Right lobe of liver (tissue), 6 donors: ENCODE results near the gene MAPK4. TPM values are rescaled to one million over a fixed set of nuclear protein-coding genes. Genes with fewer than 3 reads are reported as not detected.

ENCODE experiments used
- ATAC-seq, 4 donors: fragments of 200-7000 bp; cut with Tn5 transposase; one replicate each; pipeline ENCODE4 v1.9.1; 2020; ENCODE audit warnings: mild to moderate bottlenecking in 4 of 4, moderate library complexity in 4 of 4
- DNase-seq, 3 donors: peaks; one replicate each; pipeline ENCODE4 v3.0.0-alpha.2; 2020
- H3K27ac ChIP-seq, 3 donors: fragments of 200-600 bp; one replicate each; pipeline ENCODE4 v1.8.0; 2022
- H3K27me3 ChIP-seq, 2 donors: fragments of 200-600 bp; one replicate each; pipeline ENCODE4 v1.8.0; 2022
- H3K36me3 ChIP-seq, 4 donors: fragments of 200-600 bp; sonication (generic) in 1 of 4; one replicate each; pipeline versions ENCODE4 v1.5.1 to v1.8.0; 2017 to 2022; ENCODE audit warnings: control low read depth in 1 of 4
- H3K4me1 ChIP-seq, 4 donors: fragments of 200-600 bp; sonication (generic) in 1 of 4; one replicate each; pipeline versions ENCODE4 v1.5.1 to v1.8.0; 2017 to 2022; ENCODE audit warnings: control low read depth in 1 of 4
- H3K4me3 ChIP-seq, 3 donors: fragments of 200-600 bp; one replicate each; pipeline ENCODE4 v1.8.0; 2022
- H3K9me3 ChIP-seq, 4 donors: fragments of 200-600 bp; sonication (generic) in 1 of 4; one replicate each; pipeline versions ENCODE4 v1.5.1 to v1.8.0; 2017 to 2022; ENCODE audit warnings: control low read depth in 1 of 4
- POLR2A ChIP-seq: fragments of 450-650 bp; IDR thresholded peaks from one replicate; pipeline ENCODE4 v1.6.1; 2017; ENCODE audit warnings: antibody characterized with exemption, mild to moderate bottlenecking
- WGBS: methylation state at CpG from one replicate; pipeline ENCODE4 v1.1.6; 2018; ENCODE audit warnings: low coverage, low lambda C conversion rate; ENCODE audit not compliant: insufficient coverage; ENCODE audit errors: missing lambda C conversion rate; 5-methylcytosine and 5-hydroxymethylcytosine counted together
- intact Hi-C, 2 donors: fragments of 100-400 bp; cut with DNase I; formaldehyde crosslinking; loops; one replicate each; pipeline versions ENCODE4 v1.11.2 to v1.14.1; 2022
- total RNA-seq, 6 experiments: library from RNA; depleted of rRNA in 2 of 6; stranded (reverse); fragments of >200 nt in 2 of 6; fragmentation: NEBNext Ultra II Directional in 3 of 6; extraction: Animal tissue kit (Norgen Biotek cat#: 25700) in 3 of 6; gene quantifications; one replicate each; pipeline versions ENCODE4 v1.1.0 to v1.2.4, GENCODE V29; 2016 to 2023
- TF ChIP-seq, protein P1 (sequence below), 4 donors: fragments of 200-600 bp in 3 of 4; fragments of 450-650 bp in 1 of 4; IDR thresholded peaks; one replicate each; pipeline versions ENCODE4 v1.5.1 to v1.8.0; 2016 to 2022; ENCODE audit warnings: antibody characterized with exemption in 4 of 4, mild to moderate bottlenecking in 2 of 4
- donor health status: DM: no; HTN: yes; CAD: no.
- donor health status: DM: no; HTN: no; CAD: no.
- donor health status: DM: no; HTN: no; CAD: no.
- donor health status: DM: no; HTN: yes; CAD: no.
- donor health status: DM: no; HTN: yes; CAD: no.

The MAPK4 gene
- total RNA-seq, 6 experiments from 2014 or later = 0.33 to 8.3 (median 1.5) TPM

GRCh38 chr18:50653402-50654093, 93.7 kb downstream of the MAPK4 start:
- DNase-seq (peak; percentile 43 to 79 (median 75)), ATAC-seq (peak; percentile 72 to 92 (median 82))
- H3K4me1 ChIP-seq = peaks cover 0 to 15% (median 0%) of the 10 kb centered on the region in 4 donors
- H3K4me3 ChIP-seq = no peak overlapping the region
- no peaks in the 10 kb centered on the region for H3K36me3 ChIP-seq
- intact Hi-C loops = no loop called here
- TF ChIP-seq, protein P1, sequence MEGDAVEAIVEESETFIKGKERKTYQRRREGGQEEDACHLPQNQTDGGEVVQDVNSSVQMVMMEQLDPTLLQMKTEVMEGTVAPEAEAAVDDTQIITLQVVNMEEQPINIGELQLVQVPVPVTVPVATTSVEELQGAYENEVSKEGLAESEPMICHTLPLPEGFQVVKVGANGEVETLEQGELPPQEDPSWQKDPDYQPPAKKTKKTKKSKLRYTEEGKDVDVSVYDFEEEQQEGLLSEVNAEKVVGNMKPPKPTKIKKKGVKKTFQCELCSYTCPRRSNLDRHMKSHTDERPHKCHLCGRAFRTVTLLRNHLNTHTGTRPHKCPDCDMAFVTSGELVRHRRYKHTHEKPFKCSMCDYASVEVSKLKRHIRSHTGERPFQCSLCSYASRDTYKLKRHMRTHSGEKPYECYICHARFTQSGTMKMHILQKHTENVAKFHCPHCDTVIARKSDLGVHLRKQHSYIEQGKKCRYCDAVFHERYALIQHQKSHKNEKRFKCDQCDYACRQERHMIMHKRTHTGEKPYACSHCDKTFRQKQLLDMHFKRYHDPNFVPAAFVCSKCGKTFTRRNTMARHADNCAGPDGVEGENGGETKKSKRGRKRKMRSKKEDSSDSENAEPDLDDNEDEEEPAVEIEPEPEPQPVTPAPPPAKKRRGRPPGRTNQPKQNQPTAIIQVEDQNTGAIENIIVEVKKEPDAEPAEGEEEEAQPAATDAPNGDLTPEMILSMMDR (IDR thresholded peaks at IDR 0.05) = no peak
- TF ChIP-seq POLR2A = no peak
- 27% methylated on average over 4 of the region's 11 CpGs for WGBS
- H3K9me3 ChIP-seq = no peaks in the 10 kb centered on the region
- no peaks in the 10 kb centered on the region for H3K27me3 ChIP-seq
- H3K27ac ChIP-seq = no peak overlapping the region

GRCh38 chr18:50654211-50654610, 94.3 kb downstream of the MAPK4 start:
- intact Hi-C loops = no loop called here
- H3K27me3 ChIP-seq = no peaks in the 10 kb centered on the region
- DNase-seq (no peak), ATAC-seq (no peak)
- WGBS = 83% methylated on average over 1 of the region's 2 CpGs
- H3K9me3 ChIP-seq = no peaks in the 10 kb centered on the region
- TF ChIP-seq, protein P1 (IDR thresholded peaks at IDR 0.05) = no peak
- no peak for TF ChIP-seq POLR2A
- peaks cover 0 to 15% (median 0%) of the 10 kb centered on the region in 4 donors for H3K4me1 ChIP-seq
- H3K36me3 ChIP-seq = no peaks in the 10 kb centered on the region
- H3K4me3 ChIP-seq = no peak overlapping the region
- H3K27ac ChIP-seq = no peak overlapping the region

DNA sequence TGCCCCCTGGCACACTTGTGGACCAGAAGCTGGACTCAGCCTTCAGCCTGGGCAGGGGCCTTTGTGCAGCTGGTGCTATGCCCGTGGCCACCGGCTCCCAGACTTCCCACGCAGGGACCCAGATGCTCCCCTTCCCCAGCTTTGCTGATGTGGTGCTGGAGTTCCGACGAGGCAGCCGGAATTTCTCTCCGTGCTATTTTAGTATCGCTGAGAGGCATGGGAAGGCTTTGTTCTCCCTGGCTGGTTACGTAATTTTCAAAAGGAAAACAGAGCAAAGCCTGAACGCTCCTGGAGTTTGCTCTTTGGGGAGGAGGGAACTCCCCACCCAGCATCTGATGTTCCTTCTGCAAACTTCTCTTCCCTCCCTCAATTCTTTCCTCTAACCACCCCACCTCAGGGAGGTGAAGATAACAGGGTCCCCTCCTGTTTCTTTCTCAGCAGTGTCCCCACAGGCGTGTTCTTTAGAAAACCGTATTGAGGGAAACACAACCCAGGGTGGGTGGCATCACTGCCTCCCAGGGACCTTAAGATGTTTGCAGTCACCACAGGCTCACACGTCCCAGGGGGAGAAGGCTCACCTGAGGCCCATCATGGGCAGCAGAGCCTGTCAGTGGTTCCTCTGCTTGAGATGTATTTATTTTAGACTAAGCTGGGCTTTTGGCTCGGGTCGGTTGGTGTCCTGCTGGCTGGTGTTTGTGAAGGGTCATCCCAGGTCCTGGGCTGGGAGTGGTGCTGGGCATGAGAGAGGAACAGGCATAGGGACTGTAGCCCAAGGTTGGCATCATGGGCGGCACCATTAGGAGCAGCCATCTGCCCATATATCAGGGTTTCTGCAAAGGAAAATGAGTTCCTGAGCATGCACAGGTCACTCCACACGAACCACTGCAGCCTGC, 95.0 kb downstream of the MAPK4 start:
- Histone ChIP-seq H3K9me3 (no peaks in the 10 kb centered on the region), H3K4me3 (no peak overlapping the region), H3K27ac (no peak overlapping the region), H3K4me1 (peaks cover 0 to 15% (median 0%) of the 10 kb centered on the region in 4 donors), H3K36me3 (no peaks in the 10 kb centered on the region), H3K27me3 (no peaks in the 10 kb centered on the region)
- WGBS = 46% methylated on average over 15 of the region's 17 CpGs
- peak; percentile 57 to 73 (median 60) for ATAC-seq
- DNase-seq = no peak
- intact Hi-C loops = no loop called here
- TF ChIP-seq, protein P1 (IDR thresholded peaks at IDR 0.05) = no peak
- TF ChIP-seq POLR2A = no peak

- TF ChIP-seq, protein P1 (IDR thresholded peaks at IDR 0.05) = no peak
- no peak for TF ChIP-seq POLR2A
- Histone ChIP-seq H3K4me1 (peaks cover 0 to 15% (median 0%) of the 10 kb centered on the region in 4 donors), H3K27me3 (no peaks in the 10 kb centered on the region), H3K9me3 (no peaks in the 10 kb centered on the region), H3K36me3 (no peaks in the 10 kb centered on the region), H3K27ac (no peak overlapping the region), H3K4me3 (no peak overlapping the region)
- no peak for ATAC-seq
- no peak for DNase-seq
- WGBS = 82% methylated on average over 2 of the region's 2 CpGs
- intact Hi-C loops = no loop called here
These were observed 96.5 kb downstream of the MAPK4 start for GRCh38 chr18:50656396-50656795.
